Measurements from ENCODE around the gene PKN2. TPM values are rescaled to one million over a fixed set of nuclear protein-coding genes. Genes with fewer than 3 reads are reported as not detected.

The PKN2 gene
- total RNA-seq, 2 experiments from 2014 or later = 25.5 to 25.9 TPM

GRCh38 chr1:88722492-88722891 is 38.4 kb downstream of the PKN2 start:
- CTCF ChIA-PET = no interaction called here
- POLR2A ChIA-PET = no interaction called here
- no peaks in the 10 kb centered on the region for H3K27me3 Mint-ChIP-seq
- H3K27ac Mint-ChIP-seq = no peak overlapping the region
- H3K4me1 Mint-ChIP-seq = peaks cover 3% of the 10 kb centered on the region
- no peak for DNase-seq
- no peaks in the 10 kb centered on the region for H3K9me3 Mint-ChIP-seq
- no peak overlapping the region for H3K4me3 Mint-ChIP-seq
- peaks cover 10% of the 10 kb centered on the region for H3K36me3 Mint-ChIP-seq (ENCODE audit: low read depth)

GRCh38 chr1:88726697-88727096 is 42.6 kb downstream of the PKN2 start:
- H3K4me1 Mint-ChIP-seq = peaks cover 8% of the 10 kb centered on the region
- no peaks in the 10 kb centered on the region for H3K9me3 Mint-ChIP-seq
- H3K4me3 Mint-ChIP-seq = no peak overlapping the region
- no peaks in the 10 kb centered on the region for H3K27me3 Mint-ChIP-seq
- ChIA-PET POLR2A (no interaction called here), CTCF (no interaction called here)
- H3K27ac Mint-ChIP-seq = no peak overlapping the region
- DNase-seq = no peak
- peaks cover 12% of the 10 kb centered on the region for H3K36me3 Mint-ChIP-seq (ENCODE audit: low read depth)

GRCh38 chr1:88727205-88727604 is 43.1 kb downstream of the PKN2 start:
- Mint-ChIP-seq H3K4me1 (peaks cover 7% of the 10 kb centered on the region), H3K36me3 (ENCODE audit: low read depth) (peaks cover 11% of the 10 kb centered on the region), H3K4me3 (no peak overlapping the region), H3K9me3 (no peaks in the 10 kb centered on the region), H3K27me3 (no peaks in the 10 kb centered on the region), H3K27ac (no peak overlapping the region)
- no peak for DNase-seq
- ChIA-PET CTCF (no interaction called here), POLR2A (no interaction called here)

GRCh38 chr1:88729297-88729696 is 45.2 kb downstream of the PKN2 start:
- Mint-ChIP-seq H3K27ac (no peak overlapping the region), H3K27me3 (no peaks in the 10 kb centered on the region), H3K4me3 (no peak overlapping the region), H3K4me1 (peaks cover 7% of the 10 kb centered on the region), H3K36me3 (ENCODE audit: low read depth) (peaks cover 15% of the 10 kb centered on the region), H3K9me3 (no peaks in the 10 kb centered on the region)
- ChIA-PET CTCF (no interaction called here), POLR2A (no interaction called here)
- no peak for DNase-seq

GRCh38 chr1:88730132-88730675 is 46.1 kb downstream of the PKN2 start:
- ChIA-PET CTCF (no interaction called here), POLR2A (no interaction called here)
- no peak overlapping the region for H3K27ac Mint-ChIP-seq
- peaks cover 10% of the 10 kb centered on the region for H3K4me1 Mint-ChIP-seq
- no peak for DNase-seq
- H3K4me3 Mint-ChIP-seq = no peak overlapping the region
- H3K9me3 Mint-ChIP-seq = no peaks in the 10 kb centered on the region
- H3K27me3 Mint-ChIP-seq = no peaks in the 10 kb centered on the region
- peaks cover 21% of the 10 kb centered on the region for H3K36me3 Mint-ChIP-seq (ENCODE audit: low read depth)

- H3K36me3 Mint-ChIP-seq (ENCODE audit: low read depth) = peaks cover 27% of the 10 kb centered on the region
- POLR2A ChIA-PET = no interaction called here
- H3K4me3 Mint-ChIP-seq = no peak overlapping the region
- DNase-seq = no peak
- CTCF ChIA-PET = no interaction called here
- peaks cover 10% of the 10 kb centered on the region for H3K4me1 Mint-ChIP-seq
- peaks cover 4% of the 10 kb centered on the region for H3K9me3 Mint-ChIP-seq
- no peaks in the 10 kb centered on the region for H3K27me3 Mint-ChIP-seq
- no peak overlapping the region for H3K27ac Mint-ChIP-seq
These were observed 46.9 kb downstream of the PKN2 start for GRCh38 chr1:88730995-88731394.

GRCh38 chr1:88731475-88732269 is 47.6 kb downstream of the PKN2 start:
- H3K27ac Mint-ChIP-seq = no peak overlapping the region
- peaks cover 4% of the 10 kb centered on the region for H3K9me3 Mint-ChIP-seq
- H3K27me3 Mint-ChIP-seq = no peaks in the 10 kb centered on the region
- POLR2A ChIA-PET = no interaction called here
- no peak for DNase-seq
- H3K4me1 Mint-ChIP-seq = peaks cover 10% of the 10 kb centered on the region
- CTCF ChIA-PET = no interaction called here
- H3K36me3 Mint-ChIP-seq (ENCODE audit: low read depth) = peaks cover 28% of the 10 kb centered on the region
- H3K4me3 Mint-ChIP-seq = no peak overlapping the region

GRCh38 chr1:88735382-88735781 is 51.3 kb downstream of the PKN2 start:
- CTCF ChIA-PET = interaction anchor here (0.6 to 3.6 kb wide), 9 partner anchors 10 to 249 kb away, joined by 3 to 32 read pairs (median 3); no protein-coding TSS in a partner anchor
- POLR2A ChIA-PET = interaction anchor here (0.7 kb wide), 1 partner anchor 9 kb away, joined by 4 read pairs; no protein-coding TSS in a partner anchor
- Mint-ChIP-seq H3K9me3 (peaks cover 4% of the 10 kb centered on the region), H3K36me3 (ENCODE audit: low read depth) (peaks cover 19% of the 10 kb centered on the region), H3K27ac (no peak overlapping the region), H3K4me1 (peaks cover 10% of the 10 kb centered on the region), H3K27me3 (no peaks in the 10 kb centered on the region), H3K4me3 (no peak overlapping the region)
- no peak for DNase-seq

GRCh38 chr1:88735909-88736308 is 51.8 kb downstream of the PKN2 start:
- H3K36me3 Mint-ChIP-seq (ENCODE audit: low read depth) = peaks cover 20% of the 10 kb centered on the region
- no peak overlapping the region for H3K4me3 Mint-ChIP-seq
- ChIA-PET CTCF (interaction anchor here (0.6 to 3.6 kb wide), 11 partner anchors 10 to 764 kb away, joined by 3 to 32 read pairs (median 3); no protein-coding TSS in a partner anchor), POLR2A (interaction anchor here (0.7 kb wide), 1 partner anchor 8 kb away, joined by 4 read pairs; no protein-coding TSS in a partner anchor)
- peaks cover 12% of the 10 kb centered on the region for H3K4me1 Mint-ChIP-seq
- DNase-seq = no peak
- H3K9me3 Mint-ChIP-seq = peaks cover 4% of the 10 kb centered on the region
- no peak overlapping the region for H3K27ac Mint-ChIP-seq
- no peaks in the 10 kb centered on the region for H3K27me3 Mint-ChIP-seq

- Mint-ChIP-seq H3K9me3 (peaks cover 4% of the 10 kb centered on the region), H3K4me3 (no peak overlapping the region), H3K4me1 (peaks cover 7% of the 10 kb centered on the region), H3K27ac (no peak overlapping the region), H3K36me3 (ENCODE audit: low read depth) (peaks cover 24% of the 10 kb centered on the region), H3K27me3 (no peaks in the 10 kb centered on the region)
- POLR2A ChIA-PET = no interaction called here
- DNase-seq = peak; percentile 49
- CTCF ChIA-PET = interaction anchor here (0.9 to 3.6 kb wide), 5 partner anchors 9 to 248 kb away, joined by 3 to 32 read pairs (median 3); no protein-coding TSS in a partner anchor
These were observed 52.7 kb downstream of the PKN2 start for GRCh38 chr1:88736633-88737248.

GRCh38 chr1:88737338-88737927 is 53.4 kb downstream of the PKN2 start:
- Mint-ChIP-seq H3K27ac (no peak overlapping the region), H3K9me3 (peaks cover 4% of the 10 kb centered on the region), H3K27me3 (no peaks in the 10 kb centered on the region), H3K36me3 (ENCODE audit: low read depth) (peaks cover 24% of the 10 kb centered on the region), H3K4me3 (no peak overlapping the region), H3K4me1 (peaks cover 7% of the 10 kb centered on the region)
- ChIA-PET CTCF (interaction anchor here (1.0 kb wide), 2 partner anchors 8 to 141 kb away, joined by 3 read pairs; no protein-coding TSS in a partner anchor), POLR2A (no interaction called here)
- DNase-seq = no peak

- H3K4me1 Mint-ChIP-seq = peaks cover 10% of the 10 kb centered on the region
- no peak overlapping the region for H3K4me3 Mint-ChIP-seq
- CTCF ChIA-PET = no interaction called here
These were observed 56.7 kb downstream of the PKN2 start for GRCh38 chr1:88740784-88741183.

GRCh38 chr1:88741413-88741812 is 57.3 kb downstream of the PKN2 start:
- Mint-ChIP-seq H3K9me3 (no peaks in the 10 kb centered on the region), H3K4me1 (peaks cover 10% of the 10 kb centered on the region), H3K27ac (no peak overlapping the region), H3K27me3 (no peaks in the 10 kb centered on the region), H3K36me3 (ENCODE audit: low read depth) (peaks cover 19% of the 10 kb centered on the region), H3K4me3 (no peak overlapping the region)
- CTCF ChIA-PET = no interaction called here
- DNase-seq = no peak
- POLR2A ChIA-PET = no interaction called here

More at GRCh38 chr1:88740784-88741183, 56.7 kb downstream of the PKN2 start:
- Mint-ChIP-seq H3K27ac (no peak overlapping the region), H3K27me3 (no peaks in the 10 kb centered on the region), H3K9me3 (peaks cover 2% of the 10 kb centered on the region), H3K36me3 (ENCODE audit: low read depth) (peaks cover 22% of the 10 kb centered on the region)
- no peak for DNase-seq
- POLR2A ChIA-PET = no interaction called here
